OCI-LY3 (cell line): Measurements from ENCODE around the gene ROR1.

ENCODE experiments used
- CTCF ChIP-seq: fragments of 200-600, 300-600 bp; sonication (generic); IDR thresholded peaks from 2 replicates; pipeline ENCODE4 v1.5.1; 2014; ENCODE audit warnings: antibody characterized with exemption, low read length, low read depth
- EZH2phosphoT487 ChIP-seq: fragments of 200-600 bp; shearing (Covaris generic); IDR thresholded peaks from 2 replicates; pipeline ENCODE4 v1.6.1; 2018; ENCODE audit warnings: antibody characterized with exemption, mixed run types, low read depth

DNA sequence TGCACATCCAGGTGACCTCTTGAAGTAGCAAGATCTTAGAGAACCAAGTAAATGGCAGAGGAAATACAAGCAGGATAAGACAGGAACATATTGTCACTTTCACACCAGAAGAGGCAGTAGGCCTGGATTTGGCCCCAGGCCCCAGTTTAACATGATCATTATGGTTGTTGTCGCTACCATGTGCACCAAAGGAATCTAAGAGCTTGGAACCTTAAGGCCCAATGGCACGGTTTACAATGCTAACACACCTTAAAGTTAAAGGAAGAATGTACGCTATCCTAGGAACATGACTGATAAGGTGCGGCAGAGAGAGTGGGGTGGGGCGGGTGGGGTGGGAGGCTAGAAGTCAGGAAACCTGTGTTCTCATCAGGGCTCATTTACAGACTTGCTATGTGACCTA is 147.5 kb downstream of the ROR1 start:
- no peak for TF ChIP-seq EZH2phosphoT487
- TF ChIP-seq CTCF, result no peak
